ENCODE measurements around the gene METTL27. TPM values are rescaled to one million over a fixed set of nuclear protein-coding genes. Genes with fewer than 3 reads are reported as not detected.

Gene METTL27
- total and polyA plus RNA-seq, 4 donors = 1.0 to 1.7 (median 1.6) TPM

- TF ChIP-seq ZBTB33 (IDR thresholded peaks at IDR 0.05) (no peak), ATF3 (IDR thresholded peaks at IDR 0.05) (peak; percentile 47)
These were observed 37.8 kb upstream of the METTL27 start (continued) for GRCh38 chr7:73879977-73880681.

GRCh38 chr7:73876973-73877372, 34.7 kb upstream of the METTL27 start:
- no peak for TF ChIP-seq NR2F2 (IDR thresholded peaks at IDR 0.05)
- no peak for TF ChIP-seq FOXA2 (IDR thresholded peaks at IDR 0.05)
- no peak for TF ChIP-seq RXRA (IDR thresholded peaks at IDR 0.05)
- TF ChIP-seq HNF4A (conservative IDR thresholded peaks at IDR 0.05) = no peak
- no peak for TF ChIP-seq SP1 (IDR thresholded peaks at IDR 0.05)
- TF ChIP-seq YY1 (IDR thresholded peaks at IDR 0.05) = no peak
- TF ChIP-seq JUND (IDR thresholded peaks at IDR 0.05) = no peak
- no peak for TF ChIP-seq GABPA (IDR thresholded peaks at IDR 0.05 in 1 of 2, conservative IDR thresholded peaks at IDR 0.05 in 1 of 2)
- Histone ChIP-seq H3K27me3 (ENCODE audit: control insufficient read depth in 4 of 4, insufficient read depth in 4 of 4, low read length in 3 of 4) (no peaks in the 10 kb centered on the region), H3K36me3 (ENCODE audit: control insufficient read depth in 4 of 4, insufficient read depth in 3 of 4, low read depth in 1 of 4, low read length in 3 of 4) (no peaks in the 10 kb centered on the region), H3K27ac (ENCODE audit: low read depth in 1 of 2, low read length in 2 of 2) (no peak overlapping the region), H3K9me3 (ENCODE audit: control insufficient read depth in 4 of 4, low read length in 3 of 4) (no peaks in the 10 kb centered on the region), H3K9ac (ENCODE audit: low read depth in 1 of 2, low read length in 2 of 2) (no peak overlapping the region), H3K4me3 (ENCODE audit: low read depth in 1 of 3, low read length in 3 of 3) (no peak overlapping the region), H3K4me1 (ENCODE audit: control insufficient read depth in 4 of 4, insufficient read depth in 4 of 4, low read length in 3 of 4) (peaks cover 11 to 30% (median 20%) of the 10 kb centered on the region in 4 donors)
- no peak for DNase-seq (ENCODE audit: low spot score)
- 93% methylated on average over 12 of the region's 12 CpGs for WGBS

DNA sequence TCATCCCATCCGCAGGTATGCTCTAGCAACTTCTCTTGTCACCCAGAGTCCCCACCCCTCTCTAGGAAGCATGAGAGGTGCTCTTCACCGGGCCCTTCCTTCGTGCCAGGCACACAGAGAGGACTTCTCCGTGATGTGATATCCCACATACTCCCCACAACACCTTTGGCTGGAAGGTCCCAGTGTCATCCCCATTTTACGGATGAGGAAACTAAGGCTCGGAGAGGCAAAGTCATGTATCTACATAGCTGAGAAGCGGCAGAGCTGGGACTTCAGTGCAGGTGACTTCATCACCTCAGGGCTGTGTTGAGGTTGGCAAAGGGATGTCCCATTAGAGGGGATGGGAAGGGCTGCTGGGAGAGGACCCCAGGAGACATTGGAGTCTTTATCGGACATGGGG, 34.0 kb upstream of the METTL27 start:
- peaks cover 16 to 32% (median 24%) of the 10 kb centered on the region in 4 donors for H3K4me1 ChIP-seq (ENCODE audit: control insufficient read depth in 4 of 4, insufficient read depth in 4 of 4, low read length in 3 of 4)
- no peaks in the 10 kb centered on the region for H3K9me3 ChIP-seq (ENCODE audit: control insufficient read depth in 4 of 4, low read length in 3 of 4)
- no peaks in the 10 kb centered on the region for H3K27me3 ChIP-seq (ENCODE audit: control insufficient read depth in 4 of 4, insufficient read depth in 4 of 4, low read length in 3 of 4)
- TF ChIP-seq EGR1 (IDR thresholded peaks at IDR 0.05; ENCODE audit: low read depth in 2 of 2) (no peak), YY1 (IDR thresholded peaks at IDR 0.05) (no peak), FOXA2 (IDR thresholded peaks at IDR 0.05) (no peak)
- WGBS = 94% methylated on average over 8 of the region's 8 CpGs
- H3K36me3 ChIP-seq (ENCODE audit: control insufficient read depth in 4 of 4, insufficient read depth in 3 of 4, low read depth in 1 of 4, low read length in 3 of 4) = no peaks in the 10 kb centered on the region
- no peak overlapping the region for H3K9ac ChIP-seq (ENCODE audit: low read depth in 1 of 2, low read length in 2 of 2)
- no peak overlapping the region for H3K4me3 ChIP-seq (ENCODE audit: low read depth in 1 of 3, low read length in 3 of 3)
- no peak overlapping the region for H3K27ac ChIP-seq (ENCODE audit: low read depth in 1 of 2, low read length in 2 of 2)
- DNase-seq (ENCODE audit: low spot score) = no peak

DNA sequence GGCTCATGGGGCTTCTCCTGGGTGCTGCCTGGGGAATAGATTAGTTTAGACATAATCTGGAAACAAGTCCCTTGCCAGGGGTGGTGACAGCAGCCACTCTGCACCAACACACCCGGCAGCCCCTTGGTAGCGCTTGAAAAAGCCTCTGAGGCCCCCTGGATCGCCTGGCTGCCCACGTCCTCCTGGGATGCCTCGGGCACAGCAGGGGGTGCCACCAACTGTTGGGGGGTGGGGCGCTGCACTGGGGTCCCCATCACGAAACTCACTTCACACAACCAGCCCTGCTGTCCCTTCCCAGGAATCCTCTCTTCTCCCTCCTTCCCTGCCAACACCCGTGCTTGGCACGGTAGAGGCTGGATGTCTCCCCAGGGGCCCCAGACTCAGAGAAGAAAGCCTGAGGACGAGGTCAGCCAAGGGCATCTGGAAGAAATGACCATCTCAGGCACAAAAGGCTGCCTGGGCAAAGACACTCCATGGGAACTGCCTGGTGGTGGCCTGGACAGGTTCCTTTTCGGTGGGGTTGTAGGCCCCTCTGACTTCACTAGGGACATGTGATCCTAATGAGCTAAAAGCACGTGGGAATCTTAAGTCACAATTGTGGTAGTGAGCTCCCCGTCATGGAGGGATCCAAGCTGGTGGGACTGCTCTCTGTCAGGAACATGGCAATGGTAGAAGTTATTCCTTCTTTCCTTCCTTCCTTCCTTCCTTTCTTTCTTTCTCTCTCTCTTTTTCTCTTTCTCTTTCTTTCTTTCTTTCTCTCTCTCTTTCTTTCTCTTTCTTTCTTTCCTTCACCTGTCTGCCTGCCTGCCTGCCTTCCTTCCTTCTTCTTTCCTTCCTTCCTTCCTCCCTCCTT, 30.0 kb upstream of the METTL27 start:
- peaks cover 16 to 27% (median 22%) of the 10 kb centered on the region in 4 donors for H3K4me1 ChIP-seq (ENCODE audit: control insufficient read depth in 4 of 4, insufficient read depth in 4 of 4, low read length in 3 of 4)
- WGBS = 91% methylated on average over 13 of the region's 13 CpGs
- no peak overlapping the region for H3K9ac ChIP-seq (ENCODE audit: low read depth in 1 of 2, low read length in 2 of 2)
- no peaks in the 10 kb centered on the region for H3K36me3 ChIP-seq (ENCODE audit: control insufficient read depth in 4 of 4, insufficient read depth in 3 of 4, low read depth in 1 of 4, low read length in 3 of 4)
- H3K27me3 ChIP-seq (ENCODE audit: control insufficient read depth in 4 of 4, insufficient read depth in 4 of 4, low read length in 3 of 4) = no peaks in the 10 kb centered on the region
- TF ChIP-seq HNF4A (conservative IDR thresholded peaks at IDR 0.05) = no peak
- no peak for TF ChIP-seq RXRA (IDR thresholded peaks at IDR 0.05)
- TF ChIP-seq GABPA (IDR thresholded peaks at IDR 0.05 in 1 of 2, conservative IDR thresholded peaks at IDR 0.05 in 1 of 2) = no peak
- TF ChIP-seq HNF4G (IDR thresholded peaks at IDR 0.05) = no peak
- TF ChIP-seq FOXA2 (IDR thresholded peaks at IDR 0.05) = no peak
- no peak for TF ChIP-seq FOXA1 (IDR thresholded peaks at IDR 0.05)
- no peak for TF ChIP-seq REST (IDR thresholded peaks at IDR 0.05)
- no peak for TF ChIP-seq YY1 (IDR thresholded peaks at IDR 0.05)
- TF ChIP-seq ATF3 (IDR thresholded peaks at IDR 0.05) = no peak
- no peak for TF ChIP-seq NR2F2 (IDR thresholded peaks at IDR 0.05)
- TF ChIP-seq, protein P1, sequence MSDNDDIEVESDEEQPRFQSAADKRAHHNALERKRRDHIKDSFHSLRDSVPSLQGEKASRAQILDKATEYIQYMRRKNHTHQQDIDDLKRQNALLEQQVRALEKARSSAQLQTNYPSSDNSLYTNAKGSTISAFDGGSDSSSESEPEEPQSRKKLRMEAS (IDR thresholded peaks at IDR 0.05) = no peak
- no peak for DNase-seq (ENCODE audit: low spot score)
- no peak overlapping the region for H3K4me3 ChIP-seq (ENCODE audit: low read depth in 1 of 3, low read length in 3 of 3)
- H3K27ac ChIP-seq (ENCODE audit: low read depth in 1 of 2, low read length in 2 of 2) = no peak overlapping the region
- no peaks in the 10 kb centered on the region for H3K9me3 ChIP-seq (ENCODE audit: control insufficient read depth in 4 of 4, low read length in 3 of 4)

All from liver (tissue), 9 donors.